DND-41 (cell line): ENCODE results near the gene UBP1.

Experiments
- ATAC-seq: fragments of 200-7000 bp; cut with Tn5 transposase; 3 replicates; pipeline ENCODE4 v1.9.1; 2021; ENCODE audit warnings: low read depth; ENCODE audit not compliant: insufficient read depth
- DNase-seq: peaks from one replicate; pipeline ENCODE4 v3.0.0-alpha.2; 2020
- H2AFZ ChIP-seq: 2 replicates; pipeline ENCODE4 v1.6.0; 2012; ENCODE audit warnings: low read depth, low read length
- H3K27ac ChIP-seq: 2 replicates; pipeline ENCODE4 v1.5.1; 2012; ENCODE audit warnings: low read length, inconsistent platforms
- H3K27me3 ChIP-seq: fragments of 200-600 bp; sonication (generic); 2 replicates; pipeline ENCODE4 v1.6.0; 2012; ENCODE audit warnings: low read length, mild to moderate bottlenecking, inconsistent platforms; ENCODE audit not compliant: insufficient read depth, poor library complexity
- H3K36me3 ChIP-seq: 2 replicates; pipeline ENCODE4 v1.5.1; 2012; ENCODE audit warnings: low read length, inconsistent platforms; ENCODE audit not compliant: insufficient read depth
- H3K4me1 ChIP-seq: 2 replicates; pipeline ENCODE4 v1.5.1; 2012; ENCODE audit warnings: mild to moderate bottlenecking, low read length; ENCODE audit not compliant: insufficient read depth
- H3K4me2 ChIP-seq: 2 replicates; pipeline ENCODE4 v1.6.0; 2012; ENCODE audit warnings: mild to moderate bottlenecking, moderate library complexity, low read length, inconsistent platforms; ENCODE audit not compliant: insufficient read depth
- H3K4me3 ChIP-seq, 2 experiments: fragments of 200-600 bp in 1 of 2; shearing (Covaris generic) in 1 of 2; 2 replicates each; pipeline ENCODE4 v1.5.1; 2012 to 2016; ENCODE audit warnings: inconsistent platforms in 2 of 2, low read length in 2 of 2, mild to moderate bottlenecking in 2 of 2, low read depth in 1 of 2, moderate library complexity in 1 of 2
- H3K79me2 ChIP-seq: 2 replicates; pipeline ENCODE4 v1.6.0; 2012; ENCODE audit warnings: low read length, inconsistent platforms; ENCODE audit not compliant: insufficient read depth
- H3K9ac ChIP-seq: 2 replicates; pipeline ENCODE4 v1.6.0; 2012; ENCODE audit warnings: low read depth, mild to moderate bottlenecking, inconsistent platforms, low read length, moderate library complexity
- H3K9me3 ChIP-seq: 2 replicates; pipeline ENCODE4 v1.5.1; 2012; ENCODE audit warnings: low read length, moderate library complexity, mild to moderate bottlenecking, inconsistent platforms; ENCODE audit not compliant: insufficient read depth, severe bottlenecking
- H4K20me1 ChIP-seq: 2 replicates; pipeline ENCODE4 v1.6.0; 2012; ENCODE audit warnings: low read length; ENCODE audit not compliant: insufficient read depth
- CTCF ChIP-seq: IDR thresholded peaks from 2 replicates; pipeline ENCODE4 v1.5.1; 2012; ENCODE audit warnings: borderline replicate concordance, low read length, moderate library complexity, mild to moderate bottlenecking; ENCODE audit not compliant: poor library complexity, severe bottlenecking; ENCODE audit errors: extremely low read depth
- EZH2 ChIP-seq: IDR thresholded peaks from 3 replicates; pipeline ENCODE4 v1.6.1; 2012; ENCODE audit warnings: borderline replicate concordance, low read depth, mild to moderate bottlenecking, moderate library complexity, low read length, inconsistent platforms; ENCODE audit not compliant: severe bottlenecking

The UBP1 gene

GRCh38 chr3:33482111-33482521 lies 41.9 kb upstream of the UBP1 start:
- no peak overlapping the region for H3K4me3 ChIP-seq
- H3K36me3 ChIP-seq: no peaks in the 10 kb centered on the region
- no peak for ATAC-seq
- DNase-seq: no peak
- H3K27me3 ChIP-seq: no peaks in the 10 kb centered on the region
- H3K9me3 ChIP-seq: peaks cover 6% of the 10 kb centered on the region
- TF ChIP-seq CTCF (no peak), EZH2 (no peak)
- no peaks in the 10 kb centered on the region for H3K79me2 ChIP-seq
- no peak overlapping the region for H3K9ac ChIP-seq
- H3K4me1 ChIP-seq: no peaks in the 10 kb centered on the region
- no peaks in the 10 kb centered on the region for H4K20me1 ChIP-seq
- H3K27ac ChIP-seq: no peak overlapping the region
- no peak overlapping the region for H2AFZ ChIP-seq
- H3K4me2 ChIP-seq: no peak overlapping the region

- H3K4me3 ChIP-seq: no peak overlapping the region
- no peaks in the 10 kb centered on the region for H3K79me2 ChIP-seq
- no peak for TF ChIP-seq CTCF
- TF ChIP-seq EZH2: no peak
- no peaks in the 10 kb centered on the region for H3K9me3 ChIP-seq
- H3K9ac ChIP-seq: no peak overlapping the region
- no peaks in the 10 kb centered on the region for H3K4me1 ChIP-seq
- H4K20me1 ChIP-seq: no peaks in the 10 kb centered on the region
- no peaks in the 10 kb centered on the region for H3K36me3 ChIP-seq
- ATAC-seq: no peak
- no peak overlapping the region for H3K27ac ChIP-seq
- DNase-seq: no peak
- no peaks in the 10 kb centered on the region for H3K27me3 ChIP-seq
- H3K4me2 ChIP-seq: no peak overlapping the region
- no peak overlapping the region for H2AFZ ChIP-seq
Measured at GRCh38 chr3:33474896-33475295, 34.7 kb upstream of the UBP1 start.

GRCh38 chr3:33473813-33474212 lies 33.6 kb upstream of the UBP1 start:
- no peak overlapping the region for H3K9ac ChIP-seq
- H3K4me1 ChIP-seq: no peaks in the 10 kb centered on the region
- H3K9me3 ChIP-seq: no peaks in the 10 kb centered on the region
- no peak overlapping the region for H2AFZ ChIP-seq
- DNase-seq: no peak
- TF ChIP-seq CTCF (no peak), EZH2 (no peak)
- no peak overlapping the region for H3K4me2 ChIP-seq
- no peaks in the 10 kb centered on the region for H3K36me3 ChIP-seq
- no peak overlapping the region for H3K4me3 ChIP-seq
- no peaks in the 10 kb centered on the region for H3K27me3 ChIP-seq
- H3K27ac ChIP-seq: no peak overlapping the region
- no peaks in the 10 kb centered on the region for H3K79me2 ChIP-seq
- ATAC-seq: no peak
- H4K20me1 ChIP-seq: no peaks in the 10 kb centered on the region

GRCh38 chr3:33467786-33468185 lies 27.6 kb upstream of the UBP1 start:
- Histone ChIP-seq H3K36me3 (no peaks in the 10 kb centered on the region), H2AFZ (no peak overlapping the region), H3K9ac (no peak overlapping the region), H3K4me2 (no peak overlapping the region), H3K27ac (no peak overlapping the region), H4K20me1 (no peaks in the 10 kb centered on the region), H3K9me3 (peaks cover 7% of the 10 kb centered on the region), H3K4me1 (no peaks in the 10 kb centered on the region), H3K79me2 (no peaks in the 10 kb centered on the region), H3K4me3 (no peak overlapping the region), H3K27me3 (no peaks in the 10 kb centered on the region)
- ATAC-seq (no peak), DNase-seq (no peak)
- TF ChIP-seq EZH2: no peak
